NCI-H510A (cell line): Measurements from ENCODE around the gene PYDC1.
"Not testable (repeated sequence)": the region's sequence is repeated elsewhere in the genome, so short reads cannot be mapped to it uniquely, and the experiment has no call there.

Source experiments
- DNase-seq: peaks from one replicate; lab custom pipeline; 2025; lab: John Stamatoyannopoulos, UW

The PYDC1 gene

GRCh38 chr16:31179219-31179746 is 37.7 kb downstream of the PYDC1 start:
- DNase-seq, result no peak

GRCh38 chr16:31177136-31177535 is 39.8 kb downstream of the PYDC1 start:
- DNase-seq, result peak; percentile 45

- not testable (repeated sequence) for DNase-seq
Measured at GRCh38 chr16:31170048-31170447, 46.9 kb downstream of the PYDC1 start.

DNA sequence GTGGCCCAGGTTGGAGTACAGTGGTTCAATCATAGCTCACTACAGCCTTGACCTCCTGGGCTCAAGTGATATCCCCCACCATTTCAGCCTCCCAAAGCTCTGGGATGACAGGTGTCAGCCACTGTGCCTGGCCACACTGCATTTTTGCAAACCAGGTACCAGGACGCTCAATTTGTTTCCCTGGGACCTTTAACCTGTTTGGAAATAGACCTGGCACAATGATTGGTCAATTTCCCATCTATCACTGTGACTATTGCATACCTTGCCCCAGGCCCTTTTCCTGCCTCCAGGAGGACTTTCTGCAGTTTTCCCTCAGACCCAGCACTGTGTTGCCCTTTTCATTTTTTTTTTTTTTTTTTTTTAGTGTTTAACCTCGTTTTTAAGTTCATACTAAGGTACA is 48.1 kb downstream of the PYDC1 start:
- DNase-seq, result no peak

DNA sequence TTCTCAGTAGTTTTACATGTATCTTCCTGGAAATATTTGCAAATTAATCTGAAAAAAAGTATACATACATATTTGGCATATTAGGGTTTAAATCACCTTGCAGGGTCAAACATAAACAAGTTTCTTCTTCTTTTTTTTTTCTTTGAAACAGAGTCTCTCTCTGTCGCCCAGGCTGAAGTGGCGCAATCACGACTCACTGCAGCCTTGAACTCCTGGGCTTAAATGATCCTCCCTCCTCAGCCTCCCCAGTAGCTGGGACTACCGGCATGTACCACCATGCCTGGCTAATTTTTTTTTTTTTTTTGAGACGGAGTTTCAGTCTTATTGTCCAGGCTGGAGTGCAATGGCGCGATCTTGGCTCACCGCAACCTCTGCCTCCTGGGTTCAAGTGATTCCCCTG is 49.6 kb downstream of the PYDC1 start:
- DNase-seq, result no peak
